HG02798 (cell line): ENCODE data around the gene MAP4K5.
"Not testable (repeated sequence)": the region's sequence is repeated elsewhere in the genome, so short reads cannot be mapped to it uniquely, and the experiment has no call there.

Experiments
- ATAC-seq: cut with Tn5 transposase; IDR thresholded peaks from one replicate; pipeline ENCODE4 v1.9.1; 2021; ENCODE audit warnings: mild to moderate bottlenecking; ENCODE audit not compliant: unreplicated experiment, poor library complexity

Gene MAP4K5

DNA sequence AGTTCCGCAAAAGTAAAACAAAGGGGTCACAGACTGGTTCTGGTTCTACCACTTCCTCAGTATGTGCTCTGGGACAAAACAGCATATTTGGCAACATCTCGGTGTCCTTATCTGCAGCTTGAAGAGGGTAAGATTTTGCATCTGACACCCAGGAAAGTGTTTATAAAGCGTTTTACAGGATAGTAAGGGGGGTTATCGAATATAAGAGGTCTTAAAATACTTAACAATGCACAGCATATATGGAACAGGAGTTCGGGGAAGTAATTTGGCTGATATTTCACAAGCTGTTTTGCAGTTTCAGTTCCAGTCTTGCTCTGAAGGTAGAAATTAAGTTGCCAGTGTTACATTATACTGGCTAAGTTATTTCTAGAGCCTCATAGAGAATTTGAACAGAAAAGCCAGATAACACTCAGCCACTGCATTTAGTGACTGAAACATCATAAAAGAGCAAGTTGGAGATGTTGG, 904 bp upstream of the MAP4K5 start:
- ATAC-seq = no peak

DNA sequence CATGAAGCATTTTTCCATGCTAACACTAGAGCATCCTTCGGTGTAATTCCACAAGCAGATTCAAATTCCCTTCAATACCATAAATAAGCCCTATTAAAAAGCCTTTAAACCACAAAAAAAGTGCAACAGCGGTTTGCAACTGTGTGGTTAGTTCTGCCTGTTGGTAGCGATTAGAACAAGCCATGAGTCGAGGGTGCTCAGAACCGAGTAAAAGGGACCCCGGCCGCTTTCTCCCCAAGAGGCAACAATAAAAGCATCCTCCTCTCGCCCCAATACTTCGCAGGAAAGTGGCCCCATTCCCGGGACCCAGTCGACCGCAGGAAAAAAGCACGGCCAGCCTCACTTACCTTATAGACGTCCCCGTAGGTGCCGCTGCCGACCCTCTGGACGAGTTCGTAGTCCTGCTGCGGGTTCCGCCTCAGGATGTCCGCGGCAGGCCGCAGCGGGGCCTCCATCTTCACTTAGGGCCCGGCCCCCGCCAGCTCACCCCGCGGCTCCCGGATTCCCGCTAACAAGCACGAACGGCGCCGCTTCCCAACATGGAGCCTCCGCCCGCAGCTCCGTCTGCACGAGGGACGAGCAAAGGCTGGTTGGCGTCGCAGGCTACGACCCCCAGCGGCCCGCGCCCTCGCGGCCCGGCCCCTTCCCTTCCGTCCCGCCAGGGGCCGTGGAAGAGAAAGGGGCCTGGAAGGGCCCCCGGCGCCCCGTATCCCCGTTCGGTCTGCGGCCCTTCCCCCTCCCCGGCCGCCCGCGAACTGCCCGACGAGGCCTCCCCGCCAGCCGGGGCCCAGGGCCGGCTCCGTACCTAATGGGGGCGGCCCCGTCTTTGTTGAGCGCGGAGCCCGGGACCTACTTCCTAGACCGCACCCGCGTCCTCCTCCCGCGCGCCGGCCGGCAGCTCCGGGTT, 521 bp downstream of the MAP4K5 start:
- peak; percentile 18 for ATAC-seq

DNA sequence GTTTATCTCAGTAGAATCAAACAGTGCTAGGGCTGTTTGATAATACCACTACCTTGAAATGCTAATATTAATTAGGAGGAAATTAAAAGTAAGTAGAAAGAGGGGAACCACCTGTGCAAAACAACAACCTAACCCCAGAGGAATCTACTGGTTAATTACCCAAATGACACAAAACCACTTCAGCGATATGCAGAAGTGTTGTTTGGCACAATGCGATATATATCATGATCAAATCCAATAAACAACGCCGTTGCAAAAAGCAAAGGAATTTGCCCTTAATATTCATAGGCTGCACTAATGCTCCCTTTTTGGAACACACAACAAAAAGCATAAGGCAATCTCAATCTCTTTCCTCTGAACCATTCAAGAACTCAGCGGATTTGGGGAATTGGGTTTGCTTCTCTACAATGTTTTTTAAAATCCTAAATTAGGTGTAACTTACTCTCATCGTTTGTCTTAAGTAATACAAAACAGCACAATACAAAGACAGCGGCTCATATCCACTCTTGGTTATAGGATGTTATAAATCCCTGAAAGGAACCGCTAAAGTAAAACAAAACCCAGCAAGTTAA, 1.5 kb downstream of the MAP4K5 start:
- ATAC-seq = no peak

DNA sequence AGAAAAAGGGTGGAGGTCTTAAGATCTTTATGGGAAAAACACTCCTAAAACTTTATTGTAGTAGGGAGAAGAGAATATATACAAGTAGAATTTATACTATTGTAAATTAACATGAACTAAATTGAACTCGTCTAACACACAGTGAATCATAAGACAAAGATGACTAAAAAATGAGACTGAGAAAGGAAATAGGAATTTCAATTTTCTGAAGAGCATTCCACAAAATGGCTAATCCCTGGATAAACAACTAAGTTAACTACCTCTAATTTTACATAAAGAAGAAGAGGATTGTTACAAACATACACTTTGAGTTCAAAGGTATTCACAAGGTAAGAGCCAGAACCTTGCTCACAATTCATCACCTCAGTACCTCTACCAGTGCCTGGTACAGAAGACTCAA, 2.0 kb downstream of the MAP4K5 start:
- ATAC-seq = no peak

DNA sequence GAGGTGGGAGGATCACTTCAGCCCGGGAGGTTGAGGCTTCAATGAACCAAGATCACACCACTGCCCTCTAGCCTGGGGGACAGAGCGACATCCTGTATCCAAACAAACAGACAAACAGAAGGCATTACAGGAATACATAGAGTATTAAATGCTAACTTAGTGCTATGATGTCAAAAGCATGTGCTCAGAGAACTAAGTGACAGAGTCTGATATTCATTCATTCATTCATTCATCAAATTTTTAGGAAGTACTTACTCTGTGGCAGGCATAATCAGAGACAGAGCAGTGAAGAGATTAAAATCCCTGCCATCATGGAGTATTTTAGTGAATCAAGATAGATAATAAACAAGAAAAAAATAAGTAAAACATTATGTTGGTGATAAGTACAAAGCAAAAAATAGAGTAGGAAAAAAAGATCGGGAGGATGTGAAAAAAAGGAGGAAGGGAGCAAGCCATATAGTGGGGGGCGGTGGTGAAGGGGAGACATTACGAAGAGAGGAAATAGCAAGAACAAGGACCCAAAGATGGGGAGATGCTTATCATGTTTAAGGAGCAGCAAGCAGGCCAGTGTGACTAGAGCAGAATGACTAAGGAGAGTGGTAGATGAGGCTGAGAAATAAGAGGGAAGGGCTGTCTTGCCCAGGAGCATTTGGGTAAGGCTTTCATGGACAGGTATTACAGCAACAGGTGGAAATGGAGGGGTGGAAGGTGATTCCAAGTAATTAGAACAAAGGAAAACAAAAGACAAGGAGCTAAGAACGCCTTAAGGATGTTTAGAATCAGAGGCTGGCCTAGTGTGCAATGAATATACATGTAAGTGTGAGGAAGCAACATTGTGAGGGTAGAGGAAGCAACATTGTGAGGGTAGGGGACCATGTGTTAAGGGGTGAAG, 2.8 kb downstream of the MAP4K5 start:
- no peak for ATAC-seq

DNA sequence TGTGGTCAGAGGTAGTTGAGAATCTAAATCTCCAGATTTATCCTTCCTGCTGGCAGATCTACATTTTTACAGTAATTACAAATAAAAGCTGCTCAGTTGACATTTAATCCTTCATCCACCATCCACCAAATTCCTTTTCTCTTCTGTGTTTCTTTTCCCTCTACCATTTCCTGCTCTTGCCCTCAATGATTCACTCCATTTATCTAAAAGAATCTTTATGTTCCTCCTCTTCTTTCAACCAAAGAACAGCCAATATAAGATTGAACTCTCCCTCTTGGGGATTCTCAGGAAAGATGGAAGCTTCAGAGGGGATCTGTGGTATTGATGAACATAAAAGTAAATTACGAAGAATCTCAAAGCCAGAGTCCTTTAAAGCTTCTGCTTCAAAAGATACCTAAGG, 4.4 kb downstream of the MAP4K5 start:
- ATAC-seq = no peak

DNA sequence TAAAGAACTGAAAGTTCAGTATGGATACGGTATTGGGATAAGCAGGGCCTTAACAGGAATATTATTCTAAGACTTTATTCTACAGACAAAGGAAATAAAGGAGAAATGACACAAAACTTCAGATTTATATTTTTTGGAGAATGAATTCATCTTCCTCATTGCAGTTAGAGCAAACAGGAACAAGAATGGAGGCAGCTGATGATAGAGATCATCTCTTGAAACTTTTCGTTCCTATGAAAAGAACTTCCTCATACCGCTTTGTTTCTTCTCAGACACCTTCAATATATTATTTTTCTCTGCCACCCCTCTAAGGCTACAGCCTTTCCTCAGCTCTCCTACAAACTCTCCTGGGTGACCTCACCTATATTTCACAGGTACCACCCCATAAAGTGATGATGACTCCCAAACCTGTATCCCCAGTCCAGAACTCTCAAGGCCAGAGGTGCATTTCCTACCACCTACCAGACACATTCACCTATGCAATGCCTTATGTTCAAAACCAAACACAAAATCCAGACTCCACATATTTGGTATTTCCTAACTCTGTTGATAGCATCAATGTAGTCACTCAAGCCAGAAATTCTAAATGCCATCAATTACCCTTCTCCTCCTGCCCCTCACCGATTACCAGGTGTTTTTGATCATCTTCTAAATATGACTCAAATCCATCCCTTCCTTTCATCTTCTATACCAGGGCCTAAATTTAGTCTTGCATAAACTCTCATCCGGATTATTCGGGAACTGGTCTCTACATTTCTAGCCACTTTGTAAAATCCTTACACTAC, 7.4 kb downstream of the MAP4K5 start:
- ATAC-seq = no peak

DNA sequence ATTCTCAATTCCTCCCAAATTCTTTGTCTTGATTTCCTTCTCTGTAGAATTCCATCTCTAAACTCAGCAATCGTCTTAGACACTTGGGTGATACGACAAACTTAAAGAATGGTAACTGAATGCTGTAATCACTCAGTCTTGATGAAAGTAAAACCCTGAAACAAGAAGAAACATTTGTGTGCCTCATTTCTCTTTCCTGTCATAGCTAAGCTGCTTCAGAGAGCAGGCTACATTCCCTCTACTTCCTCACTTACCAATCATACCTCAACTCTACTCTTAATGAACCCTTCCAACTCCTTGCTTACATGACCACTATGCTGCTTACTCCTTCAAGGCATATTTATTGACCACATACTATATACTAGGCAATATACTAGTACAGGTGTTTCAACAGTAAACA, 8.3 kb downstream of the MAP4K5 start:
- no peak for ATAC-seq

DNA sequence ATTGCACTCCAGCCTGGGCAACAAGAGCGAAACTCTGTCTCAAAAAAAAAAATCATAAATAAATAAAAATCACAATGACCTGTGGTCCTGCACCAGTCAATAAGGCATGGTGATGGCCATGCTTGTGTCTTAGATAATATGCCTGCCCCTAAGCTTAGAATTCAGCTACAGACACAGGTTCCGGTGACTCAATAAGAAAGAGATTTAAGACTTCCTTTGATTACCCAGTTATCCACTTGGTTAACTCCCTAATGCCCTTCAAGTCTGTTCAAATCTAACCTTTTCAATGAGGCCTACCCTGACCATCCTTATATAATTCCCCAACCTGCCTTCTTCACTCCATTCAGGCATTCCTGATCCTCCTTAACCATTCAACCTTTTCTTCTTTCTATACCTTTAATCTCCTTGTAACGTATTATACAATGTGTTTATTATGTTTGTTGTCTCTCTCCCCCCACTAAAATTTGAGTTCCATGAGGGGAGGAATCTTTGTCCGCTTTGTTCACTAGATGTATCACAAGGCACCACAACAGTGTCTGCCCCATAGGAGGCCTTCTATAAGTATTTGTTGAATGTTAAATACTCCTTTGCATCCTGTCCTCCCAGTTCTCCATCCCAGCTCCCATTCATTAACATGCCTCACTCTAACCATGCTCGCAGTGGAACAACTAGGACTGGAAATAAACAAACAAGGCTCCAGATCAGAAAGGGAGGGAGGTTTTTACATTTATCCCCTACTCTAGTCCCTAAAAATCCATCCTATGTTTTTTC, 8.9 kb downstream of the MAP4K5 start:
- no peak for ATAC-seq

DNA sequence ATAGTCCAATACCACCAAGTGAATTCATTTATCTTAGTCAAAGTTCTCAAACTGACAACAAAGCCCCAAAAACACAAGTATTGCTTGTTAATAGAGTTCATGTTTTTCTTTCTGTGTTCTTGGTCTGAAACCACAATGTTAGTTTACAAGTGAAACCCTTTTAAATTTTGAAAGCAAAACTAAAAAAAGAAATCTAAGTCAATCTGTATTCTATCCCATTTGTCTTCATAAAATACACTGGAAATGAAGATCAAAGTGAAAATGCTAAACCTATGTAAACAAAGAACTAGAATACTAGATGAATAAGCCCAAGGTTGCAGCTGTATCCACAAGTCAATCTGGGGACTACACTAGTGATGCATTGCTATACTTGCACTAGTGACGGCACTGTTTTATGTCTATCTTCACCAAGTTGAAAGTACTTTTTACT, 10.4 kb downstream of the MAP4K5 start:
- peak; percentile 63 for ATAC-seq

DNA sequence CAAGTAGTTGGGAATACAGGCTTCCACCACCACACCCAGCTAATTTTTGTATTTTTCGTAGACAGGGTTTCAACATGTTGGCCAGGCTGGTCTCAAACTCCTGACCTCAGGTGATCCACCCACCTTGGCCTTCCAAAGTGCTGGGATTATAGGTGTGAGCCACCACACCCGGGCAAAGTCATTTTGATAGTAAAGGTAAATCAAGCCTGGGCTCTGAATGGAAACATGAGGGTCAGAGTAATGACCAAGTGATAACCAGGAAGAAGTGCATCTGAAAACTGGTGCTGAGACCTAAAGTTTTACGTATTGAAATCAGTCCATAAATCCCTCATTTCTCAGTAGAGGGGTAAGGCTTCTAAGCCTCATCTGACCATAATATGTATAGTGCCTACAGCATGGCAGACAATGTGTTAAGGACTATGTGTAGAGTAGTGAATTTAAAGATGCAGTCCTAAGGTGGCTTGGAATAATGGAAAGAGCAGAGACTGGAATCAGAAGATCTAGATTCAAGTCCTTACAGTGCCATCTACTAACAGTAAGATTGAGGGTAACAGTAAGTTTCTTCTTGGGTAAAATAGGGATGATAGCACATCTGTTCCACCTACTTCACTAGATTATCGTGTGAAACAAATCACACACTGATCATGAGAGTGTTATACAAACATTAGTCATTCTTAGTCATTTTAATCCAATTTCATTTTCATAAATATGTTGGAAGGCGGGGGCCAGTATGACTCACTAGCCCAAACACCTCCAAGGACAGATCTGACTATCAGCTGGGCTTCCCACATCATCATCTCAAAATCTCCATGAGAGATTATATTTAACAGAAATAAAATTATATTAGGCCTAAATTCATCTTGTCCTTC, 11.2 kb downstream of the MAP4K5 start:
- ATAC-seq = peak; percentile 73

DNA sequence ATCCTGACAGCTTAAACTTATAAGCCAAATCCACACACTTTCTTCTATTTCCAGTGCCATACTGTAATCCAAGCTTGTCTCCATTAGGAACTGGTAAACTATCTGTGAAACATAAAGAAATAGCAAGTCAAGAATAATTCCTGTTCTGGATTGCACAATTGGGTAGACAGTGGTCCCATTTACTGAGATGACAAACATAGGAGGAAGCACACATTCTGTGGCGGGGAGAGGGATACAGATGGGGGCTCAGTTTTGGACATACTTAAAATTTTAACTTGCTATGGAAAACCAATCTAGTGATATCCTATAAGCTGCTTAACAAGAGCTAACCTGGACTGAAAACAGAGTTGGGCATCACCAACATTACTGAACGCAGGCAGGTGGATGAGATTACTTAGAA, 16.3 kb downstream of the MAP4K5 start:
- ATAC-seq = no peak

DNA sequence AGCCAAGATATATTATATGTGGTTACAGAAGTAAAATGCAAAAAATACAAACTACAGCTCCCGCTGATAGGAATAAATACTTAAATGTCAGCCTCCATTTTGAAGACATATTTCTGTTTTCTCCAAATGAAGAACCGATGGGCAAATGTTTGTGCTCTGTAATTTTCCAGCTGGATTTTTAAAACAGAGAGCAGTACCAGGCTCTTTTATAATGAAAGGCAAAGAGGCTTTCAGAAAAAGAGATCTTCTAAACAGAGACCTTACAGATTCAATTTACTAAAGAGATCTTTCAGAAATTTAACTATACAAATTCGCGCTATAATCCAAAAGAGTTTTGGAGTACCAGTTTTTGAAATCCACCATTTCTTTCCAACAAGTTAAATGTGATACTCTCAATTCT, 19.9 kb downstream of the MAP4K5 start:
- no peak for ATAC-seq

DNA sequence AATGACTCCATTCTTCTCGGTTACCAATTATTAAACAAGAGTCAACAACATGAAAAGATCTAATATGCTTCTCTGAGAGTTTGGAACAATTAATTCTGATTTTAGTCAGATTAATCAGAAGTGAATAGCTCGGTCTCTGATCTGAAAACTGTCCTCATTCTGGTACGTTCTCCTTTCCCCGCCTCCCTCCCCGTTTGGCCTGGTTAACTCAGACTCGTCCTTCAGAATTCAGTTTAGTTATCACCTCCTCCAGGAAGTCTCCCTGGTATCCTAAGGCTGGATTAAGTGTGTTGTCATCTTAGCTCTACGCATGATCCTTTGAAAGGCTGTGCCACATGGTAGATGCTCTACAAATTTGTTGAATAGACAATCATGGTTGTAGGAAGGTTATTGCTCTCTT, 22.2 kb downstream of the MAP4K5 start:
- ATAC-seq = no peak

DNA sequence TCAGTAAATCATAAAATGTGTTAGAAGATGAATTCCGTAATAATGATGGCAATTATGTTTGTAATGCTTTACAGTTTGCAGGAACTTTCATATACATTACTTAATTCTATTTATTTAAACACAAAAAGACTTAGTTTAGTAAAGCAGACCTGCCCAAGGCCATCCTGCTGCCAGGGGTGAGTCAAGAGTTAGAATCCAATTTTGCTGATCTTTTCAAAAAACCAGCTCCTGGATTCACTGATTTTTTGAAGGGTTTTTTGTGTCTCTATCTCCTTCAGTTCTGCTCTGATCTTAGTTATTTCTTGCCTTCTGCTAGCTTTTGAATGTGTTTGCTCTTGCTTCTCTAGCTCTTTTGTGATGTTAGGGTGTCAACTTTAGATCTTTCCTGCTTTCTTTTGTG, 25.3 kb downstream of the MAP4K5 start:
- not testable (repeated sequence) for ATAC-seq

DNA sequence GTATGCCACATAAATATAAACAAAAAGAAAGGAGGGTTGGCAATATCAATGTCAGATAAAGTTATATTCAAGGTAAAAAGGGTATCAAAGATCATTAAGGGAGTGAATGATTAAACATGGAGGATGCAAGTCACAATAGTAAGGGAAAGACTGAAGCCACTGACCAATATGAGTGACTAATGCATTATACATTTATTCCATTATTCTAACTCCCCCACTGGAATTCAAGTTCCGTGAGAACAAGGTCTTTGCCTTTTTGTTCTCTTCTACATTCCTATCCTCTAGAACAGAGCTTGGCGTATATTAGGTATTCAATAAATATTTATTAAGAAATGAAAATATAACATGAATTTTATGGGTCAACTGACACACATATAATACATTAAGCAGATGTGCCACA, 30.7 kb downstream of the MAP4K5 start:
- no peak for ATAC-seq

DNA sequence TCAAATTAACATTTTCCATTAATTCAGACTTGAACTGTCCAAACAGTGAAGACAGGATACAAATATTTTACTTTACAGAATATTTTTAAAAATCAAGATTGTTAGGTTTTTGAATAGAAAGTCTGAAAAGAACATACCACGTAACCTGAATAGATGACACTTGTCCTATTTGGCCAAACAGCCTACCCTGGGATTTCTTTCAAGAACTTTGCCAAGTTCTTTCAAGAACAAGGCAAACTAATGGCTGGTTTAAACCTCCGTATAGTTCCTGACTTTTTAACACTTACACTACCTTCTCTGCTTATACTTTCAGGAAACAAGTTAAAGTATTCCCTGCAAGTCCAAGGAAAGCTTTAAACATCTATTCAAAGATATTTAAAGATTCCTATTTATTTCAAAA, 35.0 kb downstream of the MAP4K5 start:
- no peak for ATAC-seq

DNA sequence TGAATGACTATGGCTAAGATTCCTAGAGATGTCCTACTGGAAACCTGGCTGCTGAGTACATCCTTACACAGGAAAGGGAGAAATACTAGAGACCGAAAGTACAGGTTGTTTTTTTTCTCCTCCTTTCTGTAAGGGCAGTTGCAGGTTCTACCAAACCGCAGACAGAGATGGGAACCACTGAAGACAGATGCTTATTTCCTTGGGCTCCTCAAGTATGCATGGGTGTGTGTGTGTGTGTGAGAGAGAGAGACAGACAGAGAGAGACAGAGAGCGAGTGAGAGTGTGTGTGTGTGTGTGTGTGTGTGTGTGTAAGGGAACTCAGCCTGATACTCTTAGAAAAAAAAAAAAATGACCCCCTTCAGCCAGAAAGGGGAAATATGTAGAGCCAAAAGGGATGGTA, 42.5 kb downstream of the MAP4K5 start:
- ATAC-seq = no peak
